Endothelial cell of umbilical vein (primary cell): ENCODE measurements around the gene RASGRF1. TPM values are rescaled to one million over a fixed set of nuclear protein-coding genes. Genes with fewer than 3 reads are reported as not detected.

ENCODE experiments used
- BruUV-seq: library from RNA; stranded (reverse); fragments of 400-500 nt; replicated peaks from 2 replicates; lab custom pipeline; 2021; lab: Mats Ljungman, UMichigan
- CTCF ChIA-PET: fragments of 300-600, 350-600 bp; sonication (Branson Sonifier 250); formaldehyde crosslinking; loops from one replicate; lab custom pipeline; 2021; ENCODE audit warnings: antibody characterized with exemption, inconsistent platforms; lab: Charles Lee
- POLR2A ChIA-PET: fragments of 300-600, 350-600 bp; sonication (Branson Sonifier 250); formaldehyde crosslinking; loops from one replicate; lab custom pipeline; 2021; ENCODE audit warnings: antibody characterized with exemption, inconsistent platforms; lab: Charles Lee
- DNase-seq: peaks from one replicate; pipeline ENCODE4 v3.0.0-alpha.2; 2011; ENCODE audit warnings: low read depth, low spot score
- FAIRE-seq: peaks from 2 replicates; lab custom pipeline; 2011; peaks lifted over from hg19 to GRCh38; lab: Jason Lieb, UNC
- H2AFZ ChIP-seq: 2 replicates; pipeline ENCODE4 v1.6.0; 2012; ENCODE audit warnings: low read depth, low read length, control low read depth, inconsistent platforms
- H3K27ac ChIP-seq: 2 replicates; pipeline ENCODE4 v1.5.1; 2011; ENCODE audit warnings: low read depth, mild to moderate bottlenecking, control low read depth, low read length, moderate library complexity; ENCODE audit not compliant: insufficient read depth
- H3K27me3 ChIP-seq, 2 experiments: 2 replicates each; pipeline versions ENCODE4 v1.6.0 to v1.6.1; 2011; ENCODE audit warnings: low read length in 2 of 2, mixed read lengths in 1 of 2; ENCODE audit not compliant: control insufficient read depth in 2 of 2, insufficient read depth in 2 of 2
- H3K36me3 ChIP-seq, 2 experiments: 2 replicates in 1 of 2; 3 replicates in 1 of 2; pipeline ENCODE4 v1.5.1; 2011; ENCODE audit warnings: low read length in 2 of 2, mild to moderate bottlenecking in 1 of 2, moderate library complexity in 1 of 2; ENCODE audit not compliant: control insufficient read depth in 2 of 2, insufficient read depth in 2 of 2; ENCODE audit errors: extremely low read depth in 1 of 2
- H3K4me1 ChIP-seq: 3 replicates; pipeline ENCODE4 v1.5.1; 2011; ENCODE audit warnings: mild to moderate bottlenecking, low read length; ENCODE audit not compliant: control insufficient read depth, insufficient read depth; ENCODE audit errors: extremely low read depth
- H3K4me2 ChIP-seq: 2 replicates; pipeline ENCODE4 v1.6.1; 2011; ENCODE audit warnings: low read length, control low read depth, mixed read lengths; ENCODE audit not compliant: insufficient read depth
- H3K4me3 ChIP-seq, 3 experiments: fragments of 200-600 bp in 1 of 3; sonication (generic), shearing (Covaris generic) in 1 of 3; replicated peaks in 1 of 3; 2 replicates each; pipeline ENCODE4 v1.5.1; 2011 to 2016; ENCODE audit warnings: control low read depth in 3 of 3, low read length in 3 of 3, mild to moderate bottlenecking in 2 of 3, inconsistent platforms in 1 of 3, low read depth in 1 of 3, moderate library complexity in 1 of 3; ENCODE audit not compliant: insufficient read depth in 1 of 3
- H3K79me2 ChIP-seq: 2 replicates; pipeline ENCODE4 v1.6.0; 2012; ENCODE audit warnings: low read length, inconsistent platforms; ENCODE audit not compliant: control insufficient read depth, insufficient read depth
- H3K9ac ChIP-seq: replicated peaks from 2 replicates; pipeline ENCODE3; 2011; ENCODE audit warnings: low read length, control low read depth; ENCODE audit not compliant: insufficient read depth; ENCODE audit errors: extremely low read depth
- H3K9me1 ChIP-seq: replicated peaks from 3 replicates; pipeline ENCODE4 v1.6.0; 2011; ENCODE audit warnings: mild to moderate bottlenecking, low read length; ENCODE audit not compliant: control insufficient read depth, insufficient read depth; ENCODE audit errors: extremely low read depth
- H3K9me3 ChIP-seq: replicated peaks from 2 replicates; pipeline ENCODE4 v1.5.1; 2012; ENCODE audit warnings: low read length, inconsistent platforms; ENCODE audit not compliant: control insufficient read depth, insufficient read depth
- H4K20me1 ChIP-seq: replicated peaks from 2 replicates; pipeline ENCODE3; 2011; ENCODE audit warnings: mild to moderate bottlenecking, low read length; ENCODE audit not compliant: control insufficient read depth, insufficient read depth; ENCODE audit errors: extremely low read depth
- CTCF ChIP-seq, 2 donors: IDR thresholded peaks; 1 replicate in 1 of 2; 2 replicates in 1 of 2; pipeline ENCODE4 v1.5.1; 2011; ENCODE audit warnings: low read length in 2 of 2, mild to moderate bottlenecking in 2 of 2, moderate library complexity in 2 of 2, control low read depth in 1 of 2, inconsistent platforms in 1 of 2, low read depth in 1 of 2; ENCODE audit not compliant: insufficient read depth in 1 of 2; ENCODE audit errors: extremely low read depth in 1 of 2
- EZH2 ChIP-seq: IDR thresholded peaks from 2 replicates; pipeline ENCODE4 v1.6.1; 2012; ENCODE audit warnings: borderline replicate concordance, low read depth, mild to moderate bottlenecking, moderate library complexity, low read length, inconsistent platforms; ENCODE audit not compliant: severe bottlenecking
- FOS ChIP-seq: IDR thresholded peaks from 2 replicates; pipeline ENCODE4 v1.6.1; 2011; ENCODE audit warnings: mild to moderate bottlenecking, low read length, moderate library complexity, borderline replicate concordance; ENCODE audit not compliant: insufficient read depth
- GATA2 ChIP-seq: IDR thresholded peaks from 2 replicates; pipeline ENCODE4 v1.7.0; 2011; ENCODE audit warnings: low read depth, mild to moderate bottlenecking, moderate library complexity, mixed read lengths, low read length; ENCODE audit not compliant: insufficient read length, insufficient read depth
- JUN ChIP-seq: IDR thresholded peaks from 2 replicates; pipeline ENCODE4 v1.6.1; 2011; ENCODE audit warnings: borderline replicate concordance, low read depth; ENCODE audit not compliant: insufficient read length, insufficient read depth
- MAX ChIP-seq: IDR thresholded peaks from 2 replicates; pipeline ENCODE4 v1.6.1; 2011; ENCODE audit not compliant: insufficient read depth, insufficient read length
- MYC ChIP-seq: IDR thresholded peaks from one replicate; pipeline ENCODE4 v1.6.1; 2011; ENCODE audit warnings: mild to moderate bottlenecking, low read depth, low read length
- POLR2A ChIP-seq: IDR thresholded peaks from 2 replicates; pipeline ENCODE4 v1.6.1; 2012; ENCODE audit warnings: low read depth, mild to moderate bottlenecking, control low read depth, low read length
- POLR2AphosphoS5 ChIP-seq: IDR thresholded peaks from 2 replicates; pipeline ENCODE4 v1.6.1; 2012; ENCODE audit warnings: low read depth, mild to moderate bottlenecking, control low read depth, low read length, moderate library complexity; ENCODE audit not compliant: insufficient read depth
- dilution Hi-C: fragments of 300-500 bp; cut with MboI; formaldehyde crosslinking; loops from one replicate; pipeline ENCODE4 v1.15.0; 2019; ENCODE audit warnings: low sequenced_read_pairs; ENCODE audit not compliant: extremely low pct_ligation_motif_present
- intact Hi-C: fragments of 100-400 bp; cut with micrococcal nuclease; formaldehyde crosslinking; loops from one replicate; pipeline ENCODE4 v1.10.0; 2022
- polyA plus RNA-seq, 4 experiments: library from polyadenylated mRNA; depleted of rRNA in 3 of 4; stranded (reverse) in 3 of 4; unstranded in 1 of 4; fragments of >200 nt; gene quantifications; 2 replicates each; pipeline versions ENCODE4 v1.2.1 to v1.2.3, GENCODE V29; 2011 to 2012; ENCODE audit warnings: missing spikeins in 1 of 4
- total RNA-seq: library from RNA; stranded (reverse); gene quantifications from 2 replicates; pipeline ENCODE4 v1.2.3, GENCODE V29; 2021

The RASGRF1 gene
- total and polyA plus RNA-seq, 2 donors (not counting 3 experiments of a cell fraction or from before 2014, with no cell fraction given) = 0.04 TPM; not detected in 1

DNA sequence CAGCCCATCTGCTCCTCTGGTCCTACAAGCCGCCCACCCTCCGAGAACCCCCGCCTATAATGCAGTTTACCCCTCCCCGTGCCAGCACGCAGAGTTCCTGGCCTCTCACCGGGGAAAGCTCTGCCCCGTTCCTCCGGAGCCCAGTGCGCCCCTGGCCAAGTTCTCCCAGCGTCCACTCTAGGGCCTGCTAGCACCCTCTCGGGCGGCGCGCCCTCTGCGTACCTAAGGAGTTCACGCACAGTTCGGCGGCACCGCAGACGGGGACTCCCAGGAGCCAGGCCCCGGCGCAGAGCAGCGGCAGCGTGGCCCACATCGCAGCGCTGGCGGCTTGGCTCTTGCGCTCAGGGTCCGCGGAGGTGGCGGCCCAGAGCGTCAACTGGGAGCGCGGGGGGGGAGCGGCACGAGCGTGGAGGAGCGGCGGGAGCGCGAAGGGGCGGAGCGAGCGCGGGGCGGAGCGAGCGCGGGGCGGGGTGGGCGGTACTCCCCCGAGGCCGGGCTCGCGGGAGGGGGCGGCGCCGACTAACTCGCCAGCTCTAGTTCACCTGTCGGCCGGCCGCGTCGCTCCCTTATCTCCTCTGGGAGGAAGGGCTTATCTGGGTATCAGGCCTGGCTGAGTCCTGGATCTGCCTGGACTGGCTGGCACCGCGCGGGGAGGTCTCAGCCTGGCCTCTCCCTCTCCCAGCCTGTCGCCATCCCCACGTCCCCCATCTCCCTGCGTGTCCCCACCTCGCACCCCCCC, 145.7 kb downstream of the RASGRF1 start, which contains the start of gene CTSH:
TSS of gene CTSH (minus strand) at position 378 of the 739 bp plus-strand sequence. CDS start at position 313, 65 bp downstream.
- BruUV-seq = no TSS peak
- peaks cover 5% of the 10 kb centered on the region for H3K4me1 ChIP-seq
- H3K9me1 ChIP-seq = no peaks in the 10 kb centered on the region
- peak within 1 kb of the TSS; percentile 97 for H2AFZ ChIP-seq
- no peaks in the 10 kb centered on the region for H4K20me1 ChIP-seq
- no peaks in the 10 kb centered on the region for H3K79me2 ChIP-seq
- peak within 1 kb of the TSS in 2 of 3 experiments; percentile 38 to 43 for H3K4me3 ChIP-seq
- H3K9ac ChIP-seq = no peak within 1 kb of the TSS
- TF ChIP-seq EZH2 (no peak), POLR2AphosphoS5 (no peak), MYC (no peak), FOS (no peak), GATA2 (no peak), CTCF (IDR thresholded peaks at IDR 0.05; ENCODE audit: extremely low read depth in 1 of 2, insufficient read depth in 1 of 2, low read depth in 1 of 2, low read length in 2 of 2) (no peak), MAX (no peak), JUN (no peak), POLR2A (no peak)
- no peaks in the 10 kb centered on the region for H3K9me3 ChIP-seq
- no peak within 1 kb of the TSS for H3K27ac ChIP-seq
- POLR2A ChIA-PET = no interaction called here
- H3K4me2 ChIP-seq = peak within 1 kb of the TSS; percentile 52
- dilution Hi-C loops = no loop called here
- CTCF ChIA-PET = interaction anchor here (0.8 to 1.3 kb wide), 3 partner anchors 14 to 62 kb away, joined by 3 read pairs; no protein-coding TSS in a partner anchor
- DNase-seq = peak; percentile 44
- intact Hi-C loops = no loop called here
- peaks cover 11% of the 10 kb centered on the region in 2 experiments for H3K27me3 ChIP-seq
- no peak for FAIRE-seq
- no peaks in the 10 kb centered on the region for H3K36me3 ChIP-seq
